ENCODE results near the gene EDRF1. TPM values are rescaled to one million over a fixed set of nuclear protein-coding genes. Genes with fewer than 3 reads are reported as not detected.

Gene EDRF1
- polyA plus RNA-seq, 2 of the 4 experiments (the other 2 are of a cell fraction) = 19.7 to 37.9 TPM

GRCh38 chr10:125692196-125692595, 27.3 kb upstream of the EDRF1 start:
- DNase-seq (ENCODE audit: low read depth in 1 of 2, low spot score in 1 of 2) (no peak), ATAC-seq (no peak), FAIRE-seq (no peak)
- POLR2A ChIA-PET = no interaction called here
- WGBS (ENCODE audit: missing lambda C conversion rate) = 59% methylated on average over 3 of the region's 3 CpGs
- TF ChIP-seq HOXA7 (CRISPR knock-in tag; IDR thresholded peaks at IDR 0.05) = no peak
- TF ChIP-seq HOXB5 (CRISPR knock-in tag; IDR thresholded peaks at IDR 0.05) = no peak
- TF ChIP-seq EHMT2 (IDR thresholded peaks at IDR 0.05; ENCODE audit: low read depth) = no peak
- Histone ChIP-seq H3K9me3 (no peaks in the 10 kb centered on the region), H3K4me1 (peaks cover 15% of the 10 kb centered on the region), H3K4me3 (no peak overlapping the region), H3K27ac (no peak overlapping the region), H3K4me2 (no peak overlapping the region)
- CTCF ChIA-PET = interaction anchor here (0.7 to 3.4 kb wide), 2 partner anchors 13 to 644 kb away, joined by 3 to 16 read pairs; no protein-coding TSS in a partner anchor

DNA sequence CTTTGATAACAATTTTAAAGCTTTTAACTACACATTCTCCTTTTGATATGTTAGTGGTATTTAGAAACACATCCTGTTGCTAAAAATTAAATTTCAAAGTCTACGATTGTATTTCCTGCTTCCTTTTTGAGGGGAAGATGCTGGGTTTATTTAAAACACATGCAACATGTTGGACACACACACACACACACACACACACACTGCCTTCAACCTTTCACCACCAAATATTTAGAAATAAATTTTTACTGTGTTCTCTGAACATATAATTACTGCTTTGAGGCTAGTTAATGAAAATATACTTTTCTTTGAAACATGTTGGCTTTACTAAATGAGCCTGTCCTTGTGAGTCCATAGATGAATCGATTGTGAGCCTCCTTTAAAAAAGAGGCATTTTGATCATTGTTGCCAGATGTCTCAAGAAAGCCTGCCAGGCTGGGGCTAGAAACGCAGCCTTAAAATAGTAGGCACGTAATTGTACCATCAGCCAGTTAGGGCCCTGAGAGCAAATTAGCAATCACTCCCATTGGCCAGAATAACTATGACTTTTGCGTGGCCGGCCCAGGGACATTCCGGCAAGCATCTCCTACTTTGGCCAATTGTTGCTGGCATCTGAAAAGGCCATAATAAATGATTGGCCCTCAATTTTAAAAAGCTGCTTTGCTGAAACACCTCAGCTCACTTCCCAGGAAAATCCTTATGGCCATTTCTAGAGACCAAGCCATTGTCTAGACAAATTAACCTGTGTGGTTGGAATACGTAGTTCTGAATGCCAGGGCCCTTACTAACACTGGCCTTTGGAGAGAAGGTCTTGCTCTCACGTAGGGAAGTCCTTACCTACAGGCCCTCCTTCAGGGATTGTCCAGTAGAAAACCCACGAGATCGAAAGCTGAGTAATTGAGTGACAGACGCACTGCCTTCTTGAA, 26.6 kb upstream of the EDRF1 start:
- Histone ChIP-seq H3K27ac (no peak overlapping the region), H3K4me3 (no peak overlapping the region), H3K9me3 (no peaks in the 10 kb centered on the region), H3K4me1 (peaks cover 15% of the 10 kb centered on the region), H3K4me2 (no peak overlapping the region)
- POLR2A ChIA-PET = no interaction called here
- no peak for FAIRE-seq
- 85% methylated on average over 12 of the region's 12 CpGs for WGBS (ENCODE audit: missing lambda C conversion rate)
- CTCF ChIA-PET = interaction anchor here (0.7 kb wide), 1 partner anchor 644 kb away, joined by 3 read pairs; no protein-coding TSS in a partner anchor
- no peak for ATAC-seq
- TF ChIP-seq KDM5A (IDR thresholded peaks at IDR 0.05) (no peak), TP53 (CRISPR knock-in tag; IDR thresholded peaks at IDR 0.05) (no peak), ZFP36 (IDR thresholded peaks at IDR 0.05; ENCODE audit: borderline replicate concordance, partially characterized antibody) (no peak), ESRRA (IDR thresholded peaks at IDR 0.05; ENCODE audit: borderline replicate concordance, low read length) (no peak), RFX5 (IDR thresholded peaks at IDR 0.05) (no peak), RCOR1 (IDR thresholded peaks at IDR 0.05; ENCODE audit: low read depth, low read length) (no peak), CTCF (IDR thresholded peaks at IDR 0.05) (no peak), HOXA7 (CRISPR knock-in tag; IDR thresholded peaks at IDR 0.05) (no peak), FOXS1 (CRISPR knock-in tag; IDR thresholded peaks at IDR 0.05) (no peak), RNF2 (IDR thresholded peaks at IDR 0.05; ENCODE audit: borderline replicate concordance, low read depth) (no peak), POLR2A (IDR thresholded peaks at IDR 0.05; ENCODE audit: low read length) (no peak)
- DNase-seq (ENCODE audit: low read depth in 1 of 2, low spot score in 1 of 2) = no peak

- TF ChIP-seq RARB (CRISPR knock-in tag; IDR thresholded peaks at IDR 0.05) = no peak
- TF ChIP-seq JUNB (IDR thresholded peaks at IDR 0.05) = no peak
- no peak for TF ChIP-seq EHF (CRISPR knock-in tag; IDR thresholded peaks at IDR 0.05)
- no peak for TF ChIP-seq MAX (IDR thresholded peaks at IDR 0.05)
- TF ChIP-seq HEYL (CRISPR knock-in tag; IDR thresholded peaks at IDR 0.05) = no peak
- no peak for TF ChIP-seq CEBPB (IDR thresholded peaks at IDR 0.05)
Observed at GRCh38 chr10:125693524-125693847, 26.0 kb upstream of the EDRF1 start.

More at GRCh38 chr10:125693524-125693847, 26.0 kb upstream of the EDRF1 start:
- H3K4me1 ChIP-seq = peaks cover 15% of the 10 kb centered on the region
- DNase-seq (ENCODE audit: low read depth in 1 of 2, low spot score in 1 of 2) = no peak
- H3K4me2 ChIP-seq = no peak overlapping the region
- ATAC-seq = no peak
- no peak overlapping the region for H3K27ac ChIP-seq
- WGBS (ENCODE audit: missing lambda C conversion rate) = 87% methylated on average over 2 of the region's 2 CpGs
- no peaks in the 10 kb centered on the region for H3K9me3 ChIP-seq
- ChIA-PET CTCF (no interaction called here), POLR2A (no interaction called here)
- FAIRE-seq = no peak
- H3K4me3 ChIP-seq = no peak overlapping the region

Data from A549 (cell line).